Measurements from ENCODE around the gene FGF11. TPM values are rescaled to one million over a fixed set of nuclear protein-coding genes. Genes with fewer than 3 reads are reported as not detected.

Gene FGF11
- total RNA-seq (10 to 100 TPM in 1 of 5 experiments, 1 to 10 TPM in 4; 2.8 to 39.7 (median 3.4) TPM), polyA plus RNA-seq (under 1 TPM in 1 of 2 donors, not detected in 1; 0.09 TPM), total RNA-seq (not detected)

- Histone ChIP-seq H3K4me3 (ENCODE audit: low read length) (peak within 1 kb of the TSS; percentile 36), H3K27ac (ENCODE audit: low read depth, low read length) (peak within 1 kb of the TSS; percentile 42), H3K9me3 (ENCODE audit: control insufficient read depth in 2 of 3, low read length in 3 of 3) (no peaks in the 10 kb centered on the region), H3K4me1 (ENCODE audit: control insufficient read depth in 2 of 2, insufficient read depth in 2 of 2, low read length in 2 of 2) (peaks cover 16 to 47% of the 10 kb centered on the region in 2 donors), H3K27me3 (ENCODE audit: control insufficient read depth in 2 of 2, insufficient read depth in 2 of 2, low read length in 2 of 2) (peaks cover 12 to 24% of the 10 kb centered on the region in 2 donors), H3K36me3 (ENCODE audit: control insufficient read depth in 2 of 3, insufficient read depth in 3 of 3, low read length in 3 of 3) (no peaks in the 10 kb centered on the region)
- Mint-ChIP-seq H3K36me3 (peaks cover 0 to 31% (median 0%) of the 10 kb centered on the region in 5 donors), H3K27ac (peak within 1 kb of the TSS; percentile 33 to 76 (median 67)), H3K4me1 (peaks cover 28 to 54% (median 46%) of the 10 kb centered on the region in 7 donors), H3K4me3 (peak within 1 kb of the TSS; percentile 78 to 96 (median 86)), H3K9me3 (peaks cover 0 to 3% (median 0%) of the 10 kb centered on the region in 11 donors), H3K27me3 (peaks cover 35 to 50% (median 46%) of the 10 kb centered on the region in 5 donors)
- intact Hi-C loops (cut with micrococcal nuclease): loop anchor here (5.0 to 10.0 kb wide), 3 partner anchors 187 to 425 kb away; partner anchors contain the start of genes CTDNEP1 (in 1 of the 2), ELP5 (in 1 of the 2) and RNASEK (in 1 of the 2)
- DNase-seq (peak in 1 of 9 donors; percentile 42), ATAC-seq (no peak)
- CTCF ChIA-PET: interaction anchor here (0.8 to 5.2 kb wide), 3 partner anchors 84 to 121 kb away, joined by 3 to 67 read pairs (median 5); partner anchors contain the start of genes KCTD11 and TMEM95
- POLR2A ChIA-PET: interaction anchor here (0.7 to 7.5 kb wide), 7 partner anchors 12 to 150 kb away, joined by 3 to 79 read pairs (median 3); partner anchors contain the start of genes ACAP1, POLR2A and SOX15
These were observed at the start of gene FGF11 for GRCh38 chr17:7439462-7440112. TSS of gene FGF11 (plus strand) at chr17:7439512. CDS start at chr17:7439621, 109 bp downstream.

GRCh38 chr17:7389924-7390910, 49.1 kb upstream of the FGF11 start:
- no peaks in the 10 kb centered on the region for H3K9me3 ChIP-seq (ENCODE audit: control insufficient read depth in 2 of 3, low read length in 3 of 3)
- DNase-seq (no peak), ATAC-seq (no peak)
- Mint-ChIP-seq H3K9me3 (no peaks in the 10 kb centered on the region), H3K4me3 (peak overlapping the region in 1 of 10 donors; percentile 3), H3K36me3 (peaks cover 0 to 25% (median 19%) of the 10 kb centered on the region in 5 donors), H3K27me3 (no peaks in the 10 kb centered on the region), H3K4me1 (peaks cover 24 to 43% (median 28%) of the 10 kb centered on the region in 7 donors), H3K27ac (peak overlapping the region in 3 of 9 donors; percentile 18 to 73 (median 72))
- peak overlapping the region; percentile 12 for H3K27ac ChIP-seq (ENCODE audit: low read depth, low read length)
- peaks cover 7 to 25% of the 10 kb centered on the region in 2 donors for H3K4me1 ChIP-seq (ENCODE audit: control insufficient read depth in 2 of 2, insufficient read depth in 2 of 2, low read length in 2 of 2)
- intact Hi-C loops (cut with micrococcal nuclease): loop anchor here in 1 of 2 donors (5.0 kb wide), 1 partner anchor 67 kb away; no protein-coding TSS in a partner anchor
- POLR2A ChIA-PET: interaction anchor here (0.6 to 5.9 kb wide), 6 partner anchors 13 to 510 kb away, joined by 3 to 38 read pairs (median 5); partner anchors contain the start of genes ACAP1, DVL2, POLR2A and TMEM256
- no peaks in the 10 kb centered on the region for H3K27me3 ChIP-seq (ENCODE audit: control insufficient read depth in 2 of 2, insufficient read depth in 2 of 2, low read length in 2 of 2)
- H3K4me3 ChIP-seq (ENCODE audit: low read length): no peak overlapping the region
- H3K36me3 ChIP-seq (ENCODE audit: control insufficient read depth in 2 of 3, insufficient read depth in 3 of 3, low read length in 3 of 3): peaks cover 8 to 64% (median 16%) of the 10 kb centered on the region in 3 experiments
- CTCF ChIA-PET: no interaction called here

GRCh38 chr17:7391307-7391706, 48.0 kb upstream of the FGF11 start:
- Histone ChIP-seq H3K9me3 (ENCODE audit: control insufficient read depth in 2 of 3, low read length in 3 of 3) (no peaks in the 10 kb centered on the region), H3K36me3 (ENCODE audit: control insufficient read depth in 2 of 3, insufficient read depth in 3 of 3, low read length in 3 of 3) (peaks cover 8 to 64% (median 16%) of the 10 kb centered on the region in 3 experiments), H3K4me1 (ENCODE audit: control insufficient read depth in 2 of 2, insufficient read depth in 2 of 2, low read length in 2 of 2) (peaks cover 7 to 25% of the 10 kb centered on the region in 2 donors), H3K27ac (ENCODE audit: low read depth, low read length) (peak overlapping the region; percentile 39), H3K4me3 (ENCODE audit: low read length) (no peak overlapping the region), H3K27me3 (ENCODE audit: control insufficient read depth in 2 of 2, insufficient read depth in 2 of 2, low read length in 2 of 2) (no peaks in the 10 kb centered on the region)
- Mint-ChIP-seq H3K4me1 (peaks cover 25 to 48% (median 30%) of the 10 kb centered on the region in 7 donors), H3K9me3 (no peaks in the 10 kb centered on the region), H3K27ac (peak overlapping the region in 6 of 9 donors; percentile 34 to 82 (median 62)), H3K27me3 (no peaks in the 10 kb centered on the region), H3K4me3 (peak overlapping the region in 5 of 10 donors; percentile 1 to 97 (median 71)), H3K36me3 (peaks cover 0 to 25% (median 19%) of the 10 kb centered on the region in 5 donors)
- CTCF ChIA-PET: no interaction called here
- DNase-seq (no peak), ATAC-seq (no peak)
- POLR2A ChIA-PET: interaction anchor here (0.6 to 5.9 kb wide), 5 partner anchors 10 to 509 kb away, joined by 3 to 38 read pairs (median 3); partner anchors contain the start of genes DVL2 and TMEM256
- intact Hi-C loops (cut with micrococcal nuclease): loop anchor here in 1 of 2 donors (5.0 kb wide), 1 partner anchor 66 kb away; no protein-coding TSS in a partner anchor

- peaks cover 25 to 48% (median 28%) of the 10 kb centered on the region in 7 donors for H3K4me1 Mint-ChIP-seq
- no peaks in the 10 kb centered on the region for H3K27me3 ChIP-seq (ENCODE audit: control insufficient read depth in 2 of 2, insufficient read depth in 2 of 2, low read length in 2 of 2)
- ATAC-seq (no peak), DNase-seq (no peak)
- H3K4me3 ChIP-seq (ENCODE audit: low read length): peak overlapping the region; percentile 94
- peaks cover 0 to 25% (median 19%) of the 10 kb centered on the region in 5 donors for H3K36me3 Mint-ChIP-seq
- no peaks in the 10 kb centered on the region for H3K27me3 Mint-ChIP-seq
- H3K9me3 ChIP-seq (ENCODE audit: control insufficient read depth in 2 of 3, low read length in 3 of 3): no peaks in the 10 kb centered on the region
- POLR2A ChIA-PET: interaction anchor here (0.5 to 5.9 kb wide), 6 partner anchors 9 to 767 kb away, joined by 3 to 38 read pairs (median 4); partner anchors contain the start of genes POLR2A and TMEM256
- H3K27ac ChIP-seq (ENCODE audit: low read depth, low read length): peak overlapping the region; percentile 87
- H3K4me1 ChIP-seq (ENCODE audit: control insufficient read depth in 2 of 2, insufficient read depth in 2 of 2, low read length in 2 of 2): peaks cover 7 to 25% of the 10 kb centered on the region in 2 donors
- peaks cover 8 to 49% (median 16%) of the 10 kb centered on the region in 3 experiments for H3K36me3 ChIP-seq (ENCODE audit: control insufficient read depth in 2 of 3, insufficient read depth in 3 of 3, low read length in 3 of 3)
- intact Hi-C loops (cut with micrococcal nuclease): loop anchor here in 1 of 2 donors (5.0 kb wide), 1 partner anchor 64 kb away; no protein-coding TSS in a partner anchor
- CTCF ChIA-PET: interaction anchor here (0.6 to 2.2 kb wide), 2 partner anchors 37 to 63 kb away, joined by 3 to 7 read pairs; partner anchors contain the start of gene TMEM95
- H3K9me3 Mint-ChIP-seq: no peaks in the 10 kb centered on the region
- peak overlapping the region; percentile 58 to 97 (median 94) for H3K4me3 Mint-ChIP-seq
- peak overlapping the region in 8 of 9 donors; percentile 18 to 97 (median 78) for H3K27ac Mint-ChIP-seq
These were observed 46.4 kb upstream of the FGF11 start for GRCh38 chr17:7392696-7393612.
